Vagina (tissue), 2 donors: Measurements from ENCODE around the gene RBFOX1. TPM values are rescaled to one million over a fixed set of nuclear protein-coding genes. Genes with fewer than 3 reads are reported as not detected.
A peak's percentile ranks its signal among the peaks of the same experiment; 100 is the strongest.

Source experiments
- DNase-seq, 2 donors: peaks; one replicate each; pipeline ENCODE4 v3.0.0-alpha.2; 2017; ENCODE audit errors: extremely low spot score in 2 of 2
- H3K27ac ChIP-seq: fragments of 200-600 bp; sonication (generic); one replicate; pipeline ENCODE4 v1.5.1; 2019
- H3K27me3 ChIP-seq: fragments of 200-600 bp; sonication (generic); one replicate; pipeline ENCODE4 v1.5.1; 2019
- H3K36me3 ChIP-seq, 2 donors: fragments of 200-600 bp; sonication (generic); one replicate each; pipeline ENCODE4 v1.5.1; 2017 to 2019
- H3K4me1 ChIP-seq: fragments of 200-600 bp; sonication (generic); one replicate; pipeline ENCODE4 v1.5.1; 2019
- H3K4me3 ChIP-seq, 2 donors: fragments of 200-600 bp; sonication (generic); 1 replicate in 1 of 2; 2 replicates in 1 of 2; pipeline ENCODE4 v1.5.1; 2016 to 2019
- H3K9me3 ChIP-seq: fragments of 200-600 bp; sonication (generic); one replicate; pipeline ENCODE4 v1.5.1; 2019
- CTCF ChIP-seq, 3 experiments: fragments of 450-650 bp in 2 of 3; fragments of 200-600 bp in 1 of 3; sonication (generic) in 1 of 3; IDR thresholded peaks; one replicate each; pipeline ENCODE4 v1.5.1; 2017 to 2019; ENCODE audit warnings: antibody characterized with exemption in 3 of 3, mild to moderate bottlenecking in 2 of 3, moderate library complexity in 2 of 3
- POLR2A ChIP-seq, 2 donors: fragments of 450-650 bp; IDR thresholded peaks; one replicate each; pipeline ENCODE4 v1.6.1; 2017; ENCODE audit warnings: antibody characterized with exemption in 2 of 2, mild to moderate bottlenecking in 2 of 2, moderate library complexity in 2 of 2
- POLR2AphosphoS5 ChIP-seq, 2 donors: sonication (generic); formaldehyde crosslinking; IDR thresholded peaks; one replicate each; pipeline ENCODE4 v1.9.0; 2017; ENCODE audit warnings: antibody characterized with exemption in 2 of 2, mild to moderate bottlenecking in 2 of 2, low read depth in 1 of 2; ENCODE audit not compliant: insufficient read depth in 1 of 2
- intact Hi-C: fragments of 100-400 bp; cut with DNase I; formaldehyde crosslinking; loops from one replicate; pipeline ENCODE4 v1.15.1; 2023
- total RNA-seq: library from RNA; depleted of rRNA; stranded (reverse); fragments of >200 nt; gene quantifications from one replicate; pipeline ENCODE4 v1.2.3, GENCODE V29; 2016

RBFOX1 gene
- total RNA-seq, 1 donor from 2014 or later, result 6.6 TPM

GRCh38 chr16:7294020-7294419 is 38.6 kb upstream of the RBFOX1 start:
- H3K27me3 ChIP-seq, result no peaks in the 10 kb centered on the region
- intact Hi-C loops, result loop anchor here (1.0 kb wide), 1 partner anchor 67 kb away; no protein-coding TSS in a partner anchor
- TF ChIP-seq POLR2A (IDR thresholded peaks at IDR 0.05) (no peak), CTCF (IDR thresholded peaks at IDR 0.05) (no peak), POLR2AphosphoS5 (IDR thresholded peaks at IDR 0.05; ENCODE audit: insufficient read depth in 1 of 2, low read depth in 1 of 2) (no peak)
- no peak overlapping the region for H3K27ac ChIP-seq
- H3K36me3 ChIP-seq, result no peaks in the 10 kb centered on the region
- H3K9me3 ChIP-seq, result no peaks in the 10 kb centered on the region
- H3K4me1 ChIP-seq, result no peaks in the 10 kb centered on the region
- H3K4me3 ChIP-seq, result no peak overlapping the region
- DNase-seq, result no peak

- no peak for DNase-seq
- Histone ChIP-seq H3K4me3 (peak overlapping the region in 1 of 2 donors; percentile 19), H3K36me3 (no peaks in the 10 kb centered on the region), H3K9me3 (no peaks in the 10 kb centered on the region), H3K27me3 (no peaks in the 10 kb centered on the region), H3K27ac (no peak overlapping the region), H3K4me1 (peaks cover 9% of the 10 kb centered on the region)
- intact Hi-C loops, result no loop called here
- TF ChIP-seq CTCF (IDR thresholded peaks at IDR 0.05) (no peak), POLR2AphosphoS5 (IDR thresholded peaks at IDR 0.05; ENCODE audit: insufficient read depth in 1 of 2, low read depth in 1 of 2) (no peak), POLR2A (IDR thresholded peaks at IDR 0.05) (no peak)
Measured at GRCh38 chr16:7303052-7303610, 29.5 kb upstream of the RBFOX1 start.

- H3K27me3 ChIP-seq, result no peaks in the 10 kb centered on the region
- TF ChIP-seq CTCF (IDR thresholded peaks at IDR 0.05) (no peak), POLR2AphosphoS5 (IDR thresholded peaks at IDR 0.05; ENCODE audit: insufficient read depth in 1 of 2, low read depth in 1 of 2) (no peak), POLR2A (IDR thresholded peaks at IDR 0.05) (no peak)
Measured at GRCh38 chr16:7303660-7304200, 28.9 kb upstream of the RBFOX1 start.

GRCh38 chr16:7304279-7304678 is 28.4 kb upstream of the RBFOX1 start:
- Histone ChIP-seq H3K4me1 (peaks cover 9% of the 10 kb centered on the region), H3K27ac (no peak overlapping the region), H3K4me3 (no peak overlapping the region), H3K27me3 (no peaks in the 10 kb centered on the region), H3K36me3 (no peaks in the 10 kb centered on the region), H3K9me3 (no peaks in the 10 kb centered on the region)
- no peak for DNase-seq
- no peak for TF ChIP-seq CTCF (IDR thresholded peaks at IDR 0.05)
- no peak for TF ChIP-seq POLR2AphosphoS5 (IDR thresholded peaks at IDR 0.05; ENCODE audit: insufficient read depth in 1 of 2, low read depth in 1 of 2)
- no peak for TF ChIP-seq POLR2A (IDR thresholded peaks at IDR 0.05)
- intact Hi-C loops, result no loop called here

More at GRCh38 chr16:7303660-7304200, 28.9 kb upstream of the RBFOX1 start:
- H3K4me3 ChIP-seq, result no peak overlapping the region
- H3K9me3 ChIP-seq, result no peaks in the 10 kb centered on the region
- H3K36me3 ChIP-seq, result no peaks in the 10 kb centered on the region
- intact Hi-C loops, result no loop called here
- H3K4me1 ChIP-seq, result peaks cover 9% of the 10 kb centered on the region
- no peak overlapping the region for H3K27ac ChIP-seq
- no peak for DNase-seq

GRCh38 chr16:7304958-7305357 is 27.7 kb upstream of the RBFOX1 start:
- no peak overlapping the region for H3K4me3 ChIP-seq
- no peak overlapping the region for H3K27ac ChIP-seq
- H3K36me3 ChIP-seq, result no peaks in the 10 kb centered on the region
- H3K27me3 ChIP-seq, result no peaks in the 10 kb centered on the region
- peaks cover 9% of the 10 kb centered on the region for H3K4me1 ChIP-seq
- H3K9me3 ChIP-seq, result no peaks in the 10 kb centered on the region
- intact Hi-C loops, result no loop called here
- DNase-seq, result no peak
- TF ChIP-seq POLR2AphosphoS5 (IDR thresholded peaks at IDR 0.05; ENCODE audit: insufficient read depth in 1 of 2, low read depth in 1 of 2) (no peak), CTCF (IDR thresholded peaks at IDR 0.05) (no peak), POLR2A (IDR thresholded peaks at IDR 0.05) (no peak)
